BLaER1 (cell line): ENCODE measurements around the gene NPFF.
A peak's percentile ranks its signal among the peaks of the same experiment; 100 is the strongest.

ENCODE experiments used
- H3K27ac ChIP-seq: shearing (Covaris generic); formaldehyde crosslinking; 2 replicates; pipeline ENCODE4 v1.8.1; 2022
- H3K27me3 ChIP-seq: shearing (Covaris generic); formaldehyde crosslinking; 2 replicates; pipeline ENCODE4 v1.8.1; 2022
- H3K36me3 ChIP-seq: shearing (Covaris generic); formaldehyde crosslinking; 2 replicates; pipeline ENCODE4 v1.8.1; 2022
- H3K4me1 ChIP-seq: shearing (Covaris generic); formaldehyde crosslinking; 2 replicates; pipeline ENCODE4 v1.8.1; 2022
- H3K4me2 ChIP-seq: shearing (Covaris generic); formaldehyde crosslinking; 2 replicates; pipeline ENCODE4 v1.8.1; 2022
- H3K4me3 ChIP-seq: shearing (Covaris generic); formaldehyde crosslinking; 2 replicates; pipeline ENCODE4 v1.8.1; 2022
- H3K9ac ChIP-seq: shearing (Covaris generic); formaldehyde crosslinking; 2 replicates; pipeline ENCODE4 v1.8.1; 2022
- H3K9me3 ChIP-seq: shearing (Covaris generic); formaldehyde crosslinking; 2 replicates; pipeline ENCODE4 v1.8.1; 2022
- H4K20me1 ChIP-seq: shearing (Covaris generic); formaldehyde crosslinking; 2 replicates; pipeline ENCODE4 v1.8.1; 2022
- Cebpa-rat ChIP-seq: shearing (Covaris generic); IDR thresholded peaks from 2 replicates; pipeline ENCODE4 v1.8.1; 2022

The NPFF gene

DNA sequence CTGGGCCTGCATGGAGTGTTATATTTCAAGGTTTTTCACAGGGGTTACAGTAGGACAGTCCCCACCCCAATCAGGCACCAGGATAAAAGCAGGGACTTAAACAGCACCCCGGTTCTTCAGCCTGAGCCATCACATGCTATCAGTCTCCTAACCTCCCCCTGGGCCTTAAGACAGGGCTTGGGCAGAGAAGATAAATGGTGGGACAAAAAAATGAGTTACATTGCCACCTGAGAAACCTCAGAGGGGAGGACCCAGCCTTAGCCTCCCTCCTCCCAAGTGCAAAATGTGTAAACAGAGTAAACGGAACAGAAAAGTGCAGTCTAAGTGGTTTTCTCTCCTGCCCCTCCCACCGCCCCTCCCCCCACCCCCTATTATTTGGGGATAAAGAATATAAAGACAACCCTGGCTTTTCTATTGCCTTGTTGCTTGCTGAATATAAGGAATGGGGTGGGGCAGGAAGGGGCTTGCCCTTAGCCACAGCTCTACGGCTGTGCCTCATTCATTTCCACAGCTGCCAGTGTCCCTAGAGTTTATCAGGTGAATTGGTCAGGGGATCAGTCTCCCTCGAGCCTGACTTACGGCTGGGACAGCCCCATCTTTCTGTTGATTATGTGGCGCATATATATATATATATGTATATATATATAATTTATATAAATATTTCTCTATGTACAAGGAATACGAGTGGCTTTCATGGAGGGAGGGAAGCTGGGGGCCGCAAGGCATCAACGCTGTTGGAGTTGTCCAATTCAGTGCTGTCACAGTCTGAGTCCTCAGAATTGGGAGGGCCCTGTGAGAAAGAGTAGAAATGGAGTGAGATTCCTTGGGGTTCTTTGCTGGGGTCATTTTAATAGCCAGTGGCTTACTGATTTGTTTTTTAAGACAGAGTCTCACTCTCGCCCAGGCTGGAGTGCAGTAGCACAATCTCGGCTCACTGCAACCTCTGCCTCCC, 26.5 kb downstream of the NPFF start:
- Histone ChIP-seq H3K36me3 (peaks cover 100% of the 10 kb centered on the region), H3K4me3 (no peak overlapping the region), H3K9ac (no peak overlapping the region), H3K4me1 (no peaks in the 10 kb centered on the region), H3K27me3 (0 out of 2 replicates have a peak, but pooled peaks cover 3% of the 10 kb centered on the region), H3K9me3 (no peaks in the 10 kb centered on the region), H3K27ac (no peak overlapping the region), H3K4me2 (no peak overlapping the region), H4K20me1 (peaks cover 100% of the 10 kb centered on the region)
- no peak for TF ChIP-seq Cebpa-rat

DNA sequence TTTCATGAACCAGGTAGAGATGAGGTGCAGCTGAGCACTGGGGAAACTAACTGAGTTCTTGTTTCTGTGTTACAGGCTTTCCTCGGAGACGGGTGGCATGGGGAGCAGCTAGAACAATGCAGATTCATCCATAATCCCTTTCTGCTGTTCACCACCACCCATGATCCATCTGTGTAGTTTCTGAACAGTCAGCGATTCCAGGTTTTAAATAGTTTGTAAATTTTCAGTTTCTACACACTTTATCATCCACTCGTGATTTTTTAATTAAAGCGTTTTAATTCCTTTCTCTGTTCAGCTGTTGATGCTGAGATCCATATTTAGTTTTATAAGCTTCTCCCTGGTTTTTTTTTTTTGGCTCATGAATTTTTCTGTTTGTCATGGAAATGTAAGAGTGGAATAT, 28.0 kb downstream of the NPFF start:
- H3K9ac ChIP-seq, result no peak overlapping the region
- H3K4me3 ChIP-seq, result no peak overlapping the region
- no peak overlapping the region for H3K27ac ChIP-seq
- H3K4me2 ChIP-seq, result no peak overlapping the region
- H3K36me3 ChIP-seq, result peaks cover 100% of the 10 kb centered on the region
- no peaks in the 10 kb centered on the region for H3K9me3 ChIP-seq
- H3K27me3 ChIP-seq, result no peaks in the 10 kb centered on the region
- H4K20me1 ChIP-seq, result peaks cover 100% of the 10 kb centered on the region
- TF ChIP-seq Cebpa-rat, result no peak
- H3K4me1 ChIP-seq, result no peaks in the 10 kb centered on the region

DNA sequence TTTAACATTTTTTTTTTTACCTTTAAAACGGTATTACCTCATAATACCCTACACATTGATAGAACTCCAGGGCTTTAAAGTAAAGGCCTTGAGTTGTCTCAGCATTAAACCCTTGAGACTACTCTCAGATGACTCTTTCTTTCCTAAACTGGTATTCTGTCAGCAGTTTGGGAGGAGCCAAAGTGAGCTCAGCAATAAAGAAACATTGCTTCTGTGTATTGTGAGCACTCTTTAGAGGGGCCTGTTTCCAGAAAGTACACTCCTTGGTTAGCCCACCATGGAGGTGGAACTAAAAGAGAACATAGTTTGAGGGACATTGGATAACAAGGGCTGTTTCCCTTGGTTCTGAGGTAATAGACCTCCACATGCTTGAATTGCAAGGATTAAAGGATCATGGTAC, 28.4 kb downstream of the NPFF start:
- Histone ChIP-seq H4K20me1 (peaks cover 100% of the 10 kb centered on the region), H3K4me3 (no peak overlapping the region), H3K27me3 (no peaks in the 10 kb centered on the region), H3K4me1 (no peaks in the 10 kb centered on the region), H3K9ac (no peak overlapping the region), H3K4me2 (no peak overlapping the region), H3K9me3 (no peaks in the 10 kb centered on the region), H3K36me3 (peaks cover 100% of the 10 kb centered on the region), H3K27ac (no peak overlapping the region)
- TF ChIP-seq Cebpa-rat, result no peak

DNA sequence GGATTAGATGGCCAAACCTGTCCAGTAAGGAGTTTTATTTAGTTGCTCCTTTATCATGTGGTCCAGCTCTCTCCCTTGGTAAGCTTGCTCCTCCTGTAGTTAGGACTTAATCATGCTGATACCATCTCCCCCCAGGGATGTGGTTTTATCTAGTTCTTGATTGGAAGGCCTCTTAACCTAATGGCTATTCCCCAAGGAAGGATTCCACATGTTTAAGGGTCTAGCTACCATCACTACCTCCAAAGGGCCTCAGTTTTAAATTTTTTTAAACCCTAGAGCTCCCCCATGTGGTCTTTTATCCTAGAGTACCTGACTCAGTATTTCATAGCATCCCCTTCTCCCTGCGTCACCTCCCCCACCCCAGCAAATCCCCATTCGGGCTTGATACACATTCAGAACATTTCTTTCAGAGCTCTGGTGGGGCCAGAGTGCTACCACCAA, 30.5 kb downstream of the NPFF start:
- TF ChIP-seq Cebpa-rat, result no peak
- no peak overlapping the region for H3K27ac ChIP-seq
- no peak overlapping the region for H3K9ac ChIP-seq
- no peaks in the 10 kb centered on the region for H3K27me3 ChIP-seq
- peaks cover 100% of the 10 kb centered on the region for H4K20me1 ChIP-seq
- H3K4me3 ChIP-seq, result no peak overlapping the region
- H3K36me3 ChIP-seq, result peaks cover 100% of the 10 kb centered on the region
- H3K4me2 ChIP-seq, result no peak overlapping the region
- no peaks in the 10 kb centered on the region for H3K9me3 ChIP-seq
- H3K4me1 ChIP-seq, result no peaks in the 10 kb centered on the region

DNA sequence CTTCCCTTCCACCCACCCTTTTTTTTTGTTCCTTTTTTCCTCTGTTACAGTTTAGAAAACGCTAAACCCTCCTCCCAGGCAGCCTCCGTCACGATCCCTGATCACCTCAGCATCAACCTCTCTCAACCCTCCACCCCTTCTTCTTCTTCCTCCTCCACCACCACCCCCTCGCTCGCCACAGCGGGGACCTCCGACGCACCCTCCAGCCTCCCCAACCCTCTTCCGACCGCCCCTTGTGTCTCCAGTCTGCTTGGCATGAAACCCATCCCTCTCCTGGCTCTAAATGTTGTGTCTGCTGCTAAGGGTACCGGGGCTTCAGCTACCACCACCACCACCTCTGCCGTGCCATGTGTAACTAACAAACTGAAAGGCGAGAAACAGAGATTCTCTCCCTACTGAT, 32.5 kb downstream of the NPFF start:
- peak overlapping the region; percentile 25; the same call in 1 of the 2 replicates for H3K9ac ChIP-seq
- H3K4me2 ChIP-seq, result no peak overlapping the region

DNA sequence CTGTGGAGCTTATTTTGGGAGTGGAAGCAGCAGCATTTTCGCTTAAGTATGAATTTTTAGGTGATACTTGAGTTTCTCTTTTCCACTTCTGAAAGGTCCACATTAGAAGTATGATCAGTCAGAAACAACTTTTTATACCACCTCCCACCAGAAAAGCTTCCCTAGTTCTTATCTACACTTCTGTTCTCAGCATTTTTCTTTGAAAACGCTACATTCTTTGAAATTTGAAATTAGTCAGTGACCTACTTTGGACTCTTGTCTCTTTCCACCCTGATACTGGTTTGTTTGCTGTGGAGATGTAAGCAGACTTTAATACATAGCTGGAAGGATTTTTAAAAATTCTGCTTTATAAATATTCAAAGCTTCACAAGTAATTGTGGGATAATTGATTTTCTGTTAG, 33.2 kb downstream of the NPFF start:
- no peaks in the 10 kb centered on the region for H3K9me3 ChIP-seq
- no peak for TF ChIP-seq Cebpa-rat
- H3K4me2 ChIP-seq, result no peak overlapping the region
- H3K4me1 ChIP-seq, result no peaks in the 10 kb centered on the region
- no peaks in the 10 kb centered on the region for H3K27me3 ChIP-seq
- H3K4me3 ChIP-seq, result no peak overlapping the region
- peak overlapping the region; percentile 25; the same call in 1 of the 2 replicates for H3K9ac ChIP-seq
- H3K27ac ChIP-seq, result no peak overlapping the region
- peaks cover 99% of the 10 kb centered on the region for H3K36me3 ChIP-seq
- H4K20me1 ChIP-seq, result peaks cover 99% of the 10 kb centered on the region

More for the DNA sequence above, 32.5 kb downstream of the NPFF start:
- Histone ChIP-seq H3K36me3 (peaks cover 99% of the 10 kb centered on the region), H3K4me1 (no peaks in the 10 kb centered on the region), H3K27me3 (no peaks in the 10 kb centered on the region), H4K20me1 (peaks cover 99% of the 10 kb centered on the region), H3K9me3 (no peaks in the 10 kb centered on the region), H3K4me3 (no peak overlapping the region), H3K27ac (no peak overlapping the region)
- no peak for TF ChIP-seq Cebpa-rat

DNA sequence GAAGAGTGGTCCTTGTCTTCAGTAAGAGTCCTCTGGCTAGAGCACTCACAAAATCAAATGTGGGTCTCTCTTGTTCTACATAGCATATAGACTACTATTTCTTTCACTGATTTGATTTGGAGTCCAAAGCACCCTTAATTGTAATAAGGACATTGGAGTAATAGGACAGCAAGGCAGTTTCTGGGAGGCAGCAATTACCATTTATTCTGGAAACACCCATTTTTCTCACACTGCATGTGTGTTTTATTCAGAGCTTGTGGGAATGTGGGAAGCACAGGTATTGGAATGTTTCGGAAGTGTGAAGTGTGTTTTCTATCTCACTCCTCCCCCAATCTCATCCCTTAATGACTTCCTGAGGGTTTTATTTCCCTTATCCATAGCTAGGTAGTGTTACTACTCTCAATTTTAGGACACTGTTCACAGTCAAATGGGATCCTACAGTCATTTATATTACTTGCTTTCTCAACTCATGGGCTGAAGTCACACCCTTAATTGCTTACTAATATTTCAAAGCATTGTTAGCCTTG, 35.2 kb downstream of the NPFF start:
- TF ChIP-seq Cebpa-rat, result no peak
- Histone ChIP-seq H3K4me3 (no peak overlapping the region), H3K9ac (no peak overlapping the region), H3K27ac (no peak overlapping the region), H3K4me1 (no peaks in the 10 kb centered on the region), H3K27me3 (no peaks in the 10 kb centered on the region), H3K9me3 (no peaks in the 10 kb centered on the region), H3K4me2 (no peak overlapping the region), H4K20me1 (peaks cover 99% of the 10 kb centered on the region), H3K36me3 (peaks cover 99% of the 10 kb centered on the region)

DNA sequence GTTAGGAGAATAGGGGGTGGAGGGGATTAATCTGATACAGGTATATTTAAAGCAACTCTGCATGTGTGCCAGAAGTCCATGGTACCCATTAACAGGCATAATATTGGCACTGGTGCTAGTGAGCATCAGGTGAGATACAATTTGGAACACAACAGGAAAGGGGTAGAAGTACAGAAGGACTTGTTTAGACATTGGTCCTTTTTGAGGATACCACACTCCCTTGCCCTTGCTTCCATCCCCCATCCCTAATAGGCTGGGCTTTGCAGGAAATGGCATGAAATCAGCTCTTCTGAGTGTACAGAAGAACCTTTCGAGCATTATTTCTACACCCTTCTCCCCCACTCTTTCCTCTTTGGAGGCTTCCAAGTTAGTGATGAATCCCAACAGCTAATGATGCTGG, 39.0 kb downstream of the NPFF start:
- Histone ChIP-seq H3K4me1 (no peaks in the 10 kb centered on the region), H3K27ac (no peak overlapping the region), H3K27me3 (no peaks in the 10 kb centered on the region), H3K9ac (no peak overlapping the region; the same call in 1 of the 2 replicates), H3K4me2 (no peak overlapping the region), H3K4me3 (no peak overlapping the region), H3K9me3 (no peaks in the 10 kb centered on the region), H3K36me3 (peaks cover 98% of the 10 kb centered on the region), H4K20me1 (peaks cover 99% of the 10 kb centered on the region)
- TF ChIP-seq Cebpa-rat, result no peak

DNA sequence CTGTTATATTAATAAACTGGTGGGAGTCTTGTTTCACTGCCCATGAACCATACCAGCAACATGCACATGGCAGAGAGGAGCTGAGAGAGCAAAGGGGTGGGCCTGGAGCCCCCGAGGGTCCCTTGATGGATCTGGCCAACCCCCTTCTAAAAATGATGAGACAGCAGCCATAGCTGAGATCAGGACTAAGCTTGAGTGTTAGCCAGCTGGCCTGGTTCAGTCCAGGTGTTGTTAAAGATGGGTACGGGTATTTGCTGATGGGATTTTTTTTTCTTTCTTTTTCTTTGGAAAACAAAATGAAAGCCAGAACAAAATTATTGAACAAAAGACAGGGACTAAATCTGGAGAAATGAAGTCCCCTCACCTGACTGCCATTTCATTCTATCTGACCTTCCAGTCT, 39.4 kb downstream of the NPFF start:
- Histone ChIP-seq H3K4me1 (no peaks in the 10 kb centered on the region), H3K9me3 (no peaks in the 10 kb centered on the region), H3K36me3 (peaks cover 98% of the 10 kb centered on the region), H3K27ac (no peak overlapping the region), H3K4me3 (no peak overlapping the region), H3K9ac (no peak overlapping the region), H4K20me1 (peaks cover 99% of the 10 kb centered on the region), H3K27me3 (no peaks in the 10 kb centered on the region), H3K4me2 (no peak overlapping the region)
- no peak for TF ChIP-seq Cebpa-rat

DNA sequence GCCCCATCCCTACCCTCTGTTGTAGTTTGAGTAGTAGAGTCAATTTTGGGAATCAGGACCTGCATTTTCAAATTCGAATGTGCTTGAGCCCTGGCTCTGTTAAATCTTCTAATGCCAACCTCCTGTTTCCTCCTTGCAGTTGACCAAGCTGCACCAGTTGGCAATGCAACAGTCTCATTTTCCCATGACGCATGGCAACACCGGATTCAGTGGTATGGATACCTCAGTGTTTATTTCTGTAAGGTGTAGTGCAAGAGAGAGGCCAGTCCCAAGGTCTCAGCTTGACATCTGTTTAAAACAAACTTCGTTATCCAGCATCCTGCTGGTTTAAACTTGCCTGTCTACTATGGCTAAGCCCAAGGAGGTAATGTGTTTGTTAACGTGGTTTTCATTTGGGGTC, 40.2 kb downstream of the NPFF start:
- Histone ChIP-seq H3K27me3 (no peaks in the 10 kb centered on the region), H4K20me1 (peaks cover 99% of the 10 kb centered on the region), H3K4me1 (no peaks in the 10 kb centered on the region), H3K4me2 (no peak overlapping the region), H3K27ac (no peak overlapping the region), H3K9ac (no peak overlapping the region), H3K36me3 (peaks cover 98% of the 10 kb centered on the region), H3K4me3 (no peak overlapping the region), H3K9me3 (no peaks in the 10 kb centered on the region)
- no peak for TF ChIP-seq Cebpa-rat
